GM12878 (cell line): ENCODE measurements around the gene CCDC197. TPM values are rescaled to one million over a fixed set of nuclear protein-coding genes. Genes with fewer than 3 reads are reported as not detected.

ENCODE experiments used
- ATAC-seq: fragments of 200-7000 bp; cut with Tn5 transposase; 3 replicates; pipeline ENCODE4 v1.9.1; 2020; ENCODE audit warnings: mild to moderate bottlenecking, moderate library complexity
- BruUV-seq: library from RNA; stranded (reverse); fragments of 400-500 nt; replicated peaks from 2 replicates; lab custom pipeline; 2021; lab: Mats Ljungman, UMichigan
- CTCF ChIA-PET: fragments of 300-600 bp; sonication (Branson Sonifier 250); formaldehyde crosslinking; extraction: SDS; loops from one replicate; lab custom pipeline; 2021; ENCODE audit warnings: inconsistent platforms; lab: Yijun Ruan, JAX
- POLR2A ChIA-PET: fragments of 350-600 bp; formaldehyde crosslinking; extraction: SDS; loops from one replicate; lab custom pipeline; 2021; ENCODE audit warnings: inconsistent platforms; lab: Charles Lee
- RAD21 ChIA-PET: fragments of 300-600 bp; sonication (Branson Sonifier 250); formaldehyde crosslinking; loops from one replicate; lab custom pipeline; 2023; ENCODE audit warnings: antibody characterized with exemption; ENCODE audit not compliant: unreplicated experiment; lab: Charles Lee
- SMC1A ChIA-PET: fragments of 300-600 bp; sonication (Branson Sonifier 250); formaldehyde crosslinking; loops from one replicate; lab custom pipeline; 2023; ENCODE audit not compliant: unreplicated experiment, uncharacterized antibody; lab: Charles Lee
- DNase-seq: peaks from one replicate; pipeline ENCODE4 v3.0.0-alpha.2; 2011; ENCODE audit warnings: low read depth, low spot score
- FAIRE-seq: peaks from 3 replicates; lab custom pipeline; 2011; peaks lifted over from hg19 to GRCh38; lab: Jason Lieb, UNC
- H2AFZ ChIP-seq: 2 replicates; pipeline ENCODE4 v1.6.0; 2011; ENCODE audit warnings: low read depth, low read length, control low read depth; ENCODE audit not compliant: control insufficient read depth
- H3K27ac ChIP-seq: 2 replicates; pipeline ENCODE4 v1.5.1; 2011; ENCODE audit warnings: control low read depth; ENCODE audit not compliant: control insufficient read depth, insufficient read depth
- H3K27me3 ChIP-seq, 2 experiments: replicated peaks in 1 of 2; 2 replicates each; pipeline versions ENCODE4 v1.6.0 to v1.6.1; 2011; ENCODE audit warnings: low read length in 1 of 2; ENCODE audit not compliant: control insufficient read depth in 2 of 2, insufficient read depth in 2 of 2
- H3K36me3 ChIP-seq, 2 experiments: 2 replicates each; pipeline ENCODE4 v1.5.1; 2011; ENCODE audit warnings: low read length in 1 of 2; ENCODE audit not compliant: control insufficient read depth in 2 of 2, insufficient read depth in 2 of 2
- H3K4me1 ChIP-seq: 2 replicates; pipeline ENCODE4 v1.6.1; 2011; ENCODE audit warnings: mild to moderate bottlenecking, low read length, moderate library complexity, mixed read lengths; ENCODE audit not compliant: control insufficient read depth, insufficient read depth
- H3K4me2 ChIP-seq: 2 replicates; pipeline ENCODE4 v1.6.0; 2011; ENCODE audit warnings: control low read depth; ENCODE audit not compliant: control insufficient read depth, insufficient read depth
- H3K4me3 ChIP-seq: fragments of 200-600 bp; sonication (generic); 2 replicates; pipeline ENCODE4 v1.5.1; 2016
- H3K79me2 ChIP-seq: 2 replicates; pipeline ENCODE4 v1.6.0; 2011; ENCODE audit warnings: low read length; ENCODE audit not compliant: control insufficient read depth, insufficient read depth
- H3K9ac ChIP-seq: 2 replicates; pipeline ENCODE4 v1.8.0; 2011; ENCODE audit warnings: low read length, control low read depth, mixed read lengths; ENCODE audit not compliant: control insufficient read depth, insufficient read depth
- H3K9me3 ChIP-seq: replicated peaks from 3 replicates; pipeline ENCODE4 v1.5.1; 2011; ENCODE audit warnings: mild to moderate bottlenecking, low read length; ENCODE audit not compliant: control insufficient read depth, insufficient read depth
- H4K20me1 ChIP-seq: 2 replicates; pipeline ENCODE4 v1.6.0; 2011; ENCODE audit not compliant: control insufficient read depth, insufficient read depth
- ATF2 ChIP-seq: IDR thresholded peaks from 2 replicates; pipeline ENCODE4 v1.6.1; 2012; ENCODE audit warnings: low read length, inconsistent platforms
- FOXM1 ChIP-seq: IDR thresholded peaks from 2 replicates; pipeline ENCODE4 v1.6.1; 2012; ENCODE audit warnings: low read depth, mild to moderate bottlenecking, inconsistent platforms, low read length, moderate library complexity
- IRF4 ChIP-seq: IDR thresholded peaks from 2 replicates; pipeline ENCODE4 v1.6.1; 2011; ENCODE audit warnings: low read depth, low read length
- JUND ChIP-seq: IDR thresholded peaks from 2 replicates; pipeline ENCODE4 v1.6.1; 2012; ENCODE audit warnings: low read depth, mild to moderate bottlenecking, low read length, improper control_type of control experiment, moderate library complexity
- POLR2A ChIP-seq: IDR thresholded peaks from 2 replicates; pipeline ENCODE4 v1.6.1; 2011; ENCODE audit warnings: low read depth, mild to moderate bottlenecking, low read length
- SIN3A ChIP-seq: IDR thresholded peaks from 2 replicates; pipeline ENCODE4 v1.6.1; 2012; ENCODE audit warnings: low read depth, low read length, improper control_type of control experiment
- YY1 ChIP-seq: IDR thresholded peaks from 2 replicates; pipeline ENCODE4 v1.6.1; 2011; ENCODE audit warnings: low read depth, mild to moderate bottlenecking, low read length
- WGBS: methylation state at CpG from one replicate; pipeline ENCODE4 v1.1.6; 2016; ENCODE audit warnings: low lambda C conversion rate; ENCODE audit not compliant: insufficient replicate concordance, insufficient coverage; ENCODE audit errors: missing lambda C conversion rate; 5-methylcytosine and 5-hydroxymethylcytosine counted together
- in situ Hi-C: fragments of 300-500 bp; cut with MboI; formaldehyde crosslinking; loops from 9 replicates; pipeline ENCODE4 v1.14.3; 2018; ENCODE audit warnings: mixed read lengths
- intact Hi-C: fragments of 100-400 bp; cut with micrococcal nuclease; formaldehyde crosslinking; loops from one replicate; pipeline ENCODE4 v1.14.2; 2022; ENCODE audit not compliant: unreplicated experiment
- polyA plus RNA-seq, 11 experiments: library from polyadenylated mRNA; depleted of rRNA in 4 of 11; unstranded in 6 of 11; stranded (reverse) in 5 of 11; fragments of >200 nt; fragmentation: Nextera tagmentation in 4 of 11; fragmentation: Illumina TruSeq in 1 of 11; extraction: Ambion mirVana in 4 of 11; extraction: Trizol in 1 of 11; gene quantifications; 1 replicate in 1 of 11; 2 replicates in 10 of 11; pipeline versions ENCODE4 v1.2.1 to v1.2.3, GENCODE V29; 2011 to 2016; ENCODE audit warnings: inconsistent platforms in 2 of 11, missing spikeins in 2 of 11, low read depth in 1 of 11
- total RNA-seq, 4 experiments: library from RNA; depleted of rRNA in 3 of 4; stranded (reverse); fragments of >200 nt in 3 of 4; fragmentation: Illumina TruSeq in 1 of 4; extraction: Trizol in 1 of 4; gene quantifications; 2 replicates each; pipeline versions ENCODE4 v1.2.1 to v1.2.3, GENCODE V29; 2013 to 2021
- TF ChIP-seq, protein P1 (sequence below): fragments of 450-650 bp; IDR thresholded peaks from 2 replicates; pipeline ENCODE4 v1.6.1; 2017; ENCODE audit warnings: mild to moderate bottlenecking, moderate library complexity

The CCDC197 gene
- total and polyA plus RNA-seq, 10 of the 15 experiments (the other 5 are each of a cell fraction or from before 2014, with no cell fraction given), result 0.12 TPM; not detected in 9

DNA sequence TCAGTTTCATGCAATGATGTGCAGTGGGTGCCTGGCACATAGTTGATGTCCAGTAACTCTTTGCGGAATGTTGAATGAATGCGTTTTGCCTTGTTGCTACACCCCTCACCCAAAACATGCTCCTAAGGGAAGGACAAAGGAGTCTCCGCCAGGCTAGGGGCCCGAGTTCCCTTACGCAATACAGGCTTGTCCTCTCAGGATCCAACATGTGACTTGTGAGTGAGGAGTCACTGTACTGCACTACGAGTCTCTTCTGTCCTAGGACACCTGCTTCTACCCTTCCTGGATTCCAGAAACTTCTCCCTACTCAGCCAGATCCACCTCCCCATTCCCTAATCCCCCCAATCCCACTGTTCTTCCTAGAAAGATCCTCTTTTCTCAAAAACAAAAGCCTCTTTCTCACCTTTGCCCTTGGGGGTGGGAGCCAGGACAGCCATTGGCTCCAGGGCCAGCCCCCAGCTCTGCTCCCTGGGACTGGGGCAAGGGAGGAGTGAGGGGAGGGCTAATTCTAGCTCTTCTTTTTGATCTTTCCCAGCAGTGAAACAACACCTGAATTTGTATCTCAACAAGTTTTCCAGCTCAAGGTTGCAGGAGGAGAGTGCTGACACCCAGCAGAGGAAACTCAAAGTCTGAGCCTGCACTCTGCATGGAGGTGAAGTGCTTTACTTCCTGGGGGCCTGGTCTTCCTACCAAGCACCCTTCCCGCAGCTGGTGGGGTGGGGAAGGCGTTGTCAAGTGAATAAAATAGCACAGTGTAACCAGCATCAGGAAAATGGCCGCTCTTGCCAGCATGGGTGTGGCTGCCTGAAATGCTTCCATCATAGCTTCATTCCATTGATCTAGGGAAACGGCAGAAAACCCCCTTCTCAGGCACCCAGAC lies 25.7 kb downstream of the CCDC197 start:
- ChIA-PET CTCF (interaction anchor here (0.5 to 6.8 kb wide), 5 partner anchors 10 to 117 kb away, joined by 3 to 34 read pairs (median 5); no protein-coding TSS in a partner anchor), POLR2A (no interaction called here), RAD21 (interaction anchor here (0.6 to 1.1 kb wide), 4 partner anchors 13 to 114 kb away, joined by 3 read pairs; no protein-coding TSS in a partner anchor), SMC1A (interaction anchor here (0.9 to 1.8 kb wide), 5 partner anchors 13 to 114 kb away, joined by 3 to 6 read pairs (median 4); no protein-coding TSS in a partner anchor)
- H3K4me2 ChIP-seq, result no peak overlapping the region
- no peaks in the 10 kb centered on the region for H4K20me1 ChIP-seq
- in situ Hi-C loops (no loop called here), intact Hi-C loops (no loop called here)
- no peaks in the 10 kb centered on the region for H3K27me3 ChIP-seq
- H3K27ac ChIP-seq, result no peak overlapping the region
- ATAC-seq, result no peak
- no peaks in the 10 kb centered on the region for H3K79me2 ChIP-seq
- no peaks in the 10 kb centered on the region for H3K9me3 ChIP-seq
- H3K4me1 ChIP-seq, result peaks cover 10% of the 10 kb centered on the region
- no peak overlapping the region for H3K9ac ChIP-seq
- H2AFZ ChIP-seq, result no peak overlapping the region
- TF ChIP-seq, protein P1, sequence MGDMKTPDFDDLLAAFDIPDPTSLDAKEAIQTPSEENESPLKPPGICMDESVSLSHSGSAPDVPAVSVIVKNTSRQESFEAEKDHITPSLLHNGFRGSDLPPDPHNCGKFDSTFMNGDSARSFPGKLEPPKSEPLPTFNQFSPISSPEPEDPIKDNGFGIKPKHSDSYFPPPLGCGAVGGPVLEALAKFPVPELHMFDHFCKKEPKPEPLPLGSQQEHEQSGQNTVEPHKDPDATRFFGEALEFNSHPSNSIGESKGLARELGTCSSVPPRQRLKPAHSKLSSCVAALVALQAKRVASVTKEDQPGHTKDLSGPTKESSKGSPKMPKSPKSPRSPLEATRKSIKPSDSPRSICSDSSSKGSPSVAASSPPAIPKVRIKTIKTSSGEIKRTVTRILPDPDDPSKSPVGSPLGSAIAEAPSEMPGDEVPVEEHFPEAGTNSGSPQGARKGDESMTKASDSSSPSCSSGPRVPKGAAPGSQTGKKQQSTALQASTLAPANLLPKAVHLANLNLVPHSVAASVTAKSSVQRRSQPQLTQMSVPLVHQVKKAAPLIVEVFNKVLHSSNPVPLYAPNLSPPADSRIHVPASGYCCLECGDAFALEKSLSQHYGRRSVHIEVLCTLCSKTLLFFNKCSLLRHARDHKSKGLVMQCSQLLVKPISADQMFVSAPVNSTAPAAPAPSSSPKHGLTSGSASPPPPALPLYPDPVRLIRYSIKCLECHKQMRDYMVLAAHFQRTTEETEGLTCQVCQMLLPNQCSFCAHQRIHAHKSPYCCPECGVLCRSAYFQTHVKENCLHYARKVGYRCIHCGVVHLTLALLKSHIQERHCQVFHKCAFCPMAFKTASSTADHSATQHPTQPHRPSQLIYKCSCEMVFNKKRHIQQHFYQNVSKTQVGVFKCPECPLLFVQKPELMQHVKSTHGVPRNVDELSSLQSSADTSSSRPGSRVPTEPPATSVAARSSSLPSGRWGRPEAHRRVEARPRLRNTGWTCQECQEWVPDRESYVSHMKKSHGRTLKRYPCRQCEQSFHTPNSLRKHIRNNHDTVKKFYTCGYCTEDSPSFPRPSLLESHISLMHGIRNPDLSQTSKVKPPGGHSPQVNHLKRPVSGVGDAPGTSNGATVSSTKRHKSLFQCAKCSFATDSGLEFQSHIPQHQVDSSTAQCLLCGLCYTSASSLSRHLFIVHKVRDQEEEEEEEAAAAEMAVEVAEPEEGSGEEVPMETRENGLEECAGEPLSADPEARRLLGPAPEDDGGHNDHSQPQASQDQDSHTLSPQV, result no peak
- no peak for TF ChIP-seq JUND
- no peak for TF ChIP-seq IRF4
- no peak for TF ChIP-seq FOXM1
- TF ChIP-seq POLR2A, result no peak
- TF ChIP-seq SIN3A, result no peak
- 0 out of 2 replicates have a peak, but pooled peaks have one; percentile 19 for TF ChIP-seq YY1
- no peak for TF ChIP-seq ATF2
- BruUV-seq, result no TSS peak
- WGBS, result 42% methylated on average over 10 of the region's 10 CpGs
- no peak for FAIRE-seq
- no peaks in the 10 kb centered on the region for H3K36me3 ChIP-seq
- DNase-seq, result no peak
- no peak overlapping the region for H3K4me3 ChIP-seq
